Fibroblast of peridontal ligament (primary cell): ENCODE results near the gene CARMIL3.

Experiments
- DNase-seq: peaks from one replicate; pipeline ENCODE4 v3.0.0-alpha.2; 2010; ENCODE audit errors: extremely low read depth

Gene CARMIL3

DNA sequence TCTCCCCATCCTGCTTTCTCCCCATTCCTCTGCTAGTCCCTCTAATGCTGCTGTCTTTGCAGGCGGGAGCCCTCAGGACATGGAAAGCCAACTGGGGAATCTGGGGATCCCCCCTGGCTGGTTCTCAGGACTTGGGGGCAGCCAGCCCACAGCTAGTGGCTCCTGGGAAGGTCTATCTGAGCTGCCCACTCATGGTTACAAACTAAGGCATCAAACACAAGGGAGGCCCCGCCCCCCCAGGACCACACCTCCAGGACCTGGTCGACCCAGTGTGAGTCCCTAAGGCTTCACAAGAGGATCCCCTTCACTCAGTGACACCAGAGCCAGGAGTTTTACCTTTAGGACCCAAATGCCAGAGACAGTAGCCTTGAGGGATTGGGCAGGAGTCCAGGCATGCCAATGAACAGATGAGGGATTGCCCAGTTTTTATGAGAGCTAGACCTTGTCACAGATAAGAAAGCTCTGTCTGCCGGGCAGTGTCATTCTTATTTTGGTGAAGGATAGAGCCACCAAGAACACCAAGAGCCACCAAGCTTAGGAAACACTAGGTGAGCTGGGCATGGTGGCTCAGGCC, 11.5 kb downstream of the CARMIL3 start:
- no peak for DNase-seq

DNA sequence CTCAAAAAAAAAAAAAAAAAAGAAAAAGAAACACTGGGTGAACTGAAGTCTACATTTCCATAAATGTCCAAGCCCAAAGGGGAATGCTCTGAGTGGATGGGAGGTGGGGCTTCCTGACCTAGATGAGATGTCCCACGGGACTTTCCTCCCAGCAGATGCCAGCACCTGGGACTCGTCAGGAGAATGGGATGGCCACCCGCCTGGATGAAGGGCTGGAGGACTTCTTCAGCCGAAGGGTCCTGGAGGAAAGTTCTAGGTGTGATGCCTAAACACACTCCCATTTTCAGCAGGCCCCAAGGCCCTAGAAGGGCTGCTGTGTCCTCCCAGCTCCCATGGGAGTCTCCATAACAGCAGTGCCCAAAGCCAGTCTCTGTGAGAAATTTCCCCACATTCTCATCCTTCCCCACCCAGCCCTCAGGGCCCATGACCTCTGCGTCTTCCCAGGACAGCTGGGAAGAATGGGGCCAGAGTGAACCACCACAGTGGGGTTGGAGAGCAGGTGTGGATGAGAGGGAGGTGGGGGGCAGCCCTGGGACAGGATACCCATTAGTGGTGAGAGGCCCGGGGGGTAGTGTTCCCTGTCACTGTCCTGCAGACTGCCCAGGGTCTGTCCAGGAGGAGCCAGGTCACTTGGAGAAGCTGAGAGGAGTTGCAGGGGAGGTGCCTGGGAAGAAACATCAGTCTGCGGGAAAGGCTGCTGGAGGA, 12.4 kb downstream of the CARMIL3 start:
- DNase-seq: no peak

DNA sequence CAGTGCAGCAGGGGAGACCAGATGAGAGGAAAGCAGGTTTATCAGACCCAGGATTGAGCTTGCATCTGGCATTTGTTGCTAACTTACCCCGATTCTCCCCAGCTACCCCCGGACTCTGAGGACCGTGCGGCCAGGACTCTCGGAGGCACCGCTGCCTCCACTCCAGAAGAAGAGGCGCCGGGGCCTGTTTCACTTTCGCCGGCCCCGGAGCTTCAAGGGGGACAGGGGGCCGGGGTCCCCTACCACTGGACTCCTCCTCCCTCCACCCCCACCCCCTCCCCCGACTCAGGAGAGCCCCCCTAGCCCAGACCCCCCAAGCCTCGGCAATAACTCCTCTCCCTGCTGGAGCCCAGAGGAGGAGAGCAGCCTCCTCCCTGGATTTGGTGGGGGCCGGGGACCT, 13.0 kb downstream of the CARMIL3 start:
- no peak for DNase-seq

DNA sequence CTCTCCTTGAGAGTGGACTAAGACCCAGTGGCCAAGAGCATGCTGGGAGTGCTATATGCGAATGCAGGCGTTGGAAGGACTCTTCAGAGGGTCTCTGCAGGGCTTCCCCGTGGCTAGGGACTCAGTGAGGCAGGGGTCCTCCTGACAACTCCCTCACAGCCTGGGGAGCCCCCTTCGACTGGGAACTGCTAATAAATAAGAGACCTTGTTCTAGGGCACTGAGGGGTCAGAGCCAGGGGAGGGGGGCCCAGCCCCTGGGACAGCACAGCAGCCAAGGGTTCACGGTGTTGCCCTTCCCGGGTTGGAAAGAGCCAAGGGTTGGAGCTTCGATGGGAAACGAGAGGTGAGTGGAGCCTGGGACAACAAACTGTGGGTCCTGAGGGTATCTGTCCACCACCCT, 13.6 kb downstream of the CARMIL3 start:
- no peak for DNase-seq

DNA sequence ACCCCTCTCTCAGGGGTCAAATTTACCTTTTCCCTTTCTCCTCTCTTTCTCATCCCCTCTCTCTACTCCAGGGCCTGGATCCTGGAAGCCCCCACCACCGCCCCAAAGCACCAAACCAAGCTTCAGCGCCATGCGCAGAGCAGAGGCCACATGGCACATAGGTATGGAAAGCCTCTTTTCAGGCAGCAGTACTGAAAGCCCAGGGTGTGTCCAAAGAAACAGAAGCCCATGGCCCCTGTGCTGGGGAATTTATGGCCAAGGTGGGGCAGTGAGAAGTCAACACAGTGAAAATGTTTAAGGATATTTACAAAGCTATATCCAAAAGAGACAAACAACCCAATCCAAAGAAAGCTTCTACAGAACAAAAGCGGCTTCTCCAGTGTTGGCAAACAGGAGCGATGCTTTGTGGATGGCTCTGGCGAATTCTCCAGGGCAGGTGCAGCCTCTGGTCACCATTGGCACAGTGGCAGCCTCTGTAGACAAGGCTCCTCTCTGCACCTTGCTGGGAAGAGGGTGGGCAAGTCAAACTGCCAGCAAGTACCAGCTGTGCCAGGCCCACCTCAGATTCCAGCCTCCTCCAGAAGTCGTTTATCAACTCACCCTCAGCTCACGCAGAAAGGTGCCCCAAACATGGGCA, 14.8 kb downstream of the CARMIL3 start:
- no peak for DNase-seq

DNA sequence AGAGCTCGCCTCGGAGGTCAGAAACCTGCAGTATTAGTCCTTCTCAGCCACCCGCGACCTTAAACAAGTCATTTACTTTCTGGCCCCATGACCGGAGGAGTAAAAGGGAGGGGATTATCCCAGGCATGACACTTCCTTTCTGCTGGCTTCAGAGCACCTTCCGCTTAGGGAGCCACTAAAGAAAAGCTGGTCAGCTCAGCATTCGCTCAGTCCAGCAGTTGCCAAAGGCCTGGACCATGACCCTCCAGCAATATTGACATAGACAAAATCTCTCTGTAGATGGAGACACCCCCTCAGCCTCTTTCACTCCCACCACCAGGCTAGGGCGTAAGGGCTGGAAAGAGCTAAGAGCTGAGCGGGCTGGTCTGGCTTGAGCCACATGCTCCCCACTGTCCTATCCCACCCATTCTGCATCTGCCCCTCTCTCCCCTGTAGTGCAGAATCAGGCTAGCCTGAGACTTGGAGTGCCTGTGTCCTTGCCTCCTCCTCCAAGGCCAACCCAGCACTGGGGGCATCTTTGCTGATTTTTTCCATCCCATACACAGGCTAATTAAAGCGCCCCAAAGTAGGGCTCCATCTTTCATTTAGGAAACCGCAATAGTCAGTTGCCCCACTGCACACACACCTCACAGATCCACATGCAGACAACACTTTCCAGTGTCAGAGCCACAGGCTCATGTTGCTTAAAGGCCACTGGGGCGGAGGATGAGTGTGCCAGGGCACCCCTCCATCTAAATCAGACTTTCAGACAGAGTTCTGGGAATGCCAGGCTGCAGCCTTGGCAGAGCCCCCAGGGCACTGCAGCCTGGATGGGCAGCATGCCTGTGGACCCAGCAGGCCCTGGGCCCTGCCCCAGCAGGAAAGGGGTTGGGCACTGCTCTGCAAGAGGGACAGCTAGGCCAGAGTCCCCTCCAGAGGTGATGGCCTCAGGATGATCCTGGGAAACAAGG, 15.6 kb downstream of the CARMIL3 start:
- DNase-seq: no peak

DNA sequence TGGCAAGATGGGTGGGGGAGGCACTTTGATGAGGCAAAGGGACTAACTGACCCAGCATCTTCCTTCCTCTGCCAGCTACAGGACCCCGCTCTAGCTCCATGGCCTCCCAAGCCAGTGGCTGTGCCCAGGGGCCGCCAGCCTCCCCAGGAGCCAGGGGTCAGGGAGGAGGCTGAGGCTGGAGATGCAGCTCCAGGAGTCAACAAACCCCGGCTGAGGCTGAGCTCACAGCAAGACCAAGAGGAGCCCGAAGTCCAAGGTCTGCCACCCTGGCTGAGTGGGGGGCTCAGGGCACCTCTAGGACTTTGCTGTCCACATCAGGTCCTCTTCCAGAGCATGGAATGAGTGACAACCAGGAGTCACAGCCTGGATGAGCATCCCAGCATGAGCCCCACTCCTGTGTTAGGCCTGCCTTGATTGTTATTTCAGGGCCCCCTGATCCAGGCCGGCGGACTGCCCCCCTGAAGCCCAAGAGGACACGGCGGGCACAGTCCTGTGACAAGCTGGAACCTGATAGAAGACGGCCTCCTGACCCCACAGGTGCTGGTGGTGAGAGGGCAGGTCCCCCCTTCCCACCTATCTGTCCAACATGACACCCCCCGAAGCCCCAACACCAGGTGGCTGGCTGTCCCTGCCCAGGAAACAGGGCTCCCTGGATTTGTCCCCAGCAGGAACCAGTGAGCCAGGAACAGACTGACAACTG, 17.1 kb downstream of the CARMIL3 start:
- DNase-seq: no peak

DNA sequence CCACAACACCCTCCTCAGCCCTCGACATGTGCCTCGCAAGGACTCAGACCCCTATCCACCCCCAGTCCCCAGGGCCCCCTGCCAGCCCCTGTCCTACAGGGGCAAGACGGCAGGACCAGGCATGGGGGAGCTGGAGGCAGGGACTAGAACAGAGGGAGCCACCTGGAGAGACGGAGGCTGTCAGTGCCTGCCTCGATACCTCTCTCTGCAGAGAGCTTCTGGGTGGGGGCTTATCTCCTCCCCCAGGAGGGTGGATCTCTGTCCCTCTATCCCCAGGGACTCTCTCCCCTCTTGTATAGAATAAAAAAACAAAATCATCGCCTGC, 17.6 kb downstream of the CARMIL3 start:
- no peak for DNase-seq

DNA sequence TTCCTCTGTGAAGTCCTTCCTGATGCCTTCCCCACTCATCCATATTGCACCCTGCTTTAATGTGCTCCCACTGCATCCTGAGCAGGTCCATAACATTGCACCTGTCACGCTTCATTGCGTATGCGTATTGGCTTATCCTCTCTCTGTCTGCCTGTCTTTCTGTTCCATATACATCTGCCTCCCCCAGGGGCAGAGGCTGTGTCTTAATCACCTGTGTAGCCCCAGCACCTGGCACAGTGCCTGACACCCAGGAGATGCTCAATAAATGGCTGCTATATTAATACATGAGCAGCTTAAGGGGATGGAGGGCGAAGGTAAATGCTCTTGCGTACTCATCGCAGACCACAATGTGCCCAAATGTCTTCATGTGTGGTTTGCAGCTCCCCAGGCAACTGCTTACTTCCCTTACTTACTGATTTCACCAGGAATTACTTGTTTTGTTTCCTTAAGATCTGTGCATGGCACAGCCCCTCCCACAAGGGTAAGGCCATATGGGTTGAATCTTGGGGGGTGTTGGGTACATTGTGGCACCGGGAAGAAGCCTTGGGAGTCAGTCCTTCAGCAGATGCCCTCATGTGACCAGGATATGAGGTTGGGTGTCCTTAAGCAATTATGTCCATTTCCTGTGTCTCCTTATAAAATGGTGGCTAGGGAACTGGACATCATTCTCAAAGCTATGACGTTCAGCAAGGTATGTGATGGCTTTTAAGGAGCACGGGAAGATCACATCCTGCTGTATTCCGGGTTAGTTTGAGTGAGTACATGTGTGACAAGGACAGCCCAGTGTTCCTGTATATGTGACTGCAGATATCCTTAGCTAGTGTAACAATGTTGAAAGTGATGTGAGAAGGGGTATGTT, 18.7 kb downstream of the CARMIL3 start:
- DNase-seq: no peak

DNA sequence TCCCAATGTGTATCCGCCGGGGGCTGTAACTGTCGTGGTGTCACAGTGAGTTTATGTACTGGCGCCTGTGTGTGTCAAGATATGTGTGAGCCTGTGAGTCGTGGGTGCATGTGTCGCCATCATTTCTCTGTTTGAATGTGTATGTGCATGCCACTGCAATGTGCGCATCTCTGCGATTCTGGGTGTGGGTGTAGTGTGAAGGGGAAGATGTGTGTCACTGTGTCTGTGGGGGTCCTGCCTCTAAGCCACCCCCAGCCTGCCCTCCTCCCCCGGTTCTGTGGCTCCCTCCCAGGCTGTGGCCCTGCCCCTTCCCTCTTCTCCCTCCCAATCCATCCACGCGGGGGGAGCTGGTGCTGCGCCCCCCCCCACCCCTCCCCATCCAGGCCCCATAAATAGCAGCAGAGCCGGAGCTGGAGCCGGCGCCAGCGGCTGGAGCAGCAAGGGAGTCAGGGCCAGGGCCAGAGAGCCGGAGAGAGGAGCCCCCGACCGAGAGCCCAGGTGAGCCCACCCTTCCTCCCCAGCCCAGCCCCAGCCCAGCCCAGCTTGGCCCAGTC, 19.4 kb downstream of the CARMIL3 start, which contains the start of gene CPNE6:
Gene CPNE6, plus strand, starts transcription at position 419 of the 554 bp plus-strand sequence. CDS start 1,375 bp downstream, outside the sequence.
- DNase-seq: no peak

DNA sequence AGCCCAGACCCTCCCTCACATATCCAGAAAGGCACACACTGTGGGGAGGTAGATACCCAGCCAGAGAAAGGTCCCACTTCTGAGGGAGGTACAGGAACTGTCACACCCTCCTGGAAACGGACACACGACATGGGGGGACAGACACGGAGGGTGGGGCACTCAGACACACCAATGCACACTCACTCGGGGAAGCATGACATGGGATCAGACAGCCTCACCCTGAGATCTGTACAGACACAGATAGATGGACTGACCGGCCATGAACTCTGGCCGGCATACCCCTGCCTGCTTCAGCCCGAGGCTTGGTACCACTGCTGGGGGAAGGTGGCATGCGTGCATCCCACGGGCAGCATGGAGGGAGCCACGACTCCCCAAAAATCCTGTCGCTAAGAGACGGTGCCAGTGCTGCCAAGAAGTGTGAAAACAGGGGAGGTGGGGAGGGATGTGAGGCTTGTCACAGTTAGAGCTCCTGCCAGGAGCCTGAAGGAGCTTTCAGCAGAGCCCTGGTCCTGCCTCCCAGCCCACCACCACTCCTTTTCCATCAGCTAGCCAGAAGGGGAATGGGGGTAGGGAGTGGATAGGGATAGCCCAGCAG, 20.1 kb downstream of the CARMIL3 start:
- DNase-seq: no peak

DNA sequence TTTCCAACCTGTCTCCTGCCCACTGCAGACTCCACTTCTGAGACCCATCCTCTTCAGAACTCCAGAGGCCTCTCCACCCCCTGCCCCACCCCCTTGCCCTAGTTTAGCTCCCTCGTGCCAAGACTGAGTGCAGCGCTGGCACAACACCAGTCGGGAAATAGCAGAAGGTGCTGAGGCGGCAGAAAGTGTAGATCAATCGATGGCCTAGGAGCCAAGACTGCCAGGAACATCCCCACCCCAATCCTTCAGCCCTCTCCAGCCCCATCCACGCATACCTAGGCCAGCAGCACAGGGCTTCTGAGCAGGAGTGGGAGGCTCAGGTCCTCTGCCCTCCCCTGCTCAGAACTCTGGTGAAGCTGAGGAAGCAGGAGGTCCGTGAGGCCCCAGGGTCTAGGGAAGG, 20.6 kb downstream of the CARMIL3 start:
- DNase-seq: no peak

DNA sequence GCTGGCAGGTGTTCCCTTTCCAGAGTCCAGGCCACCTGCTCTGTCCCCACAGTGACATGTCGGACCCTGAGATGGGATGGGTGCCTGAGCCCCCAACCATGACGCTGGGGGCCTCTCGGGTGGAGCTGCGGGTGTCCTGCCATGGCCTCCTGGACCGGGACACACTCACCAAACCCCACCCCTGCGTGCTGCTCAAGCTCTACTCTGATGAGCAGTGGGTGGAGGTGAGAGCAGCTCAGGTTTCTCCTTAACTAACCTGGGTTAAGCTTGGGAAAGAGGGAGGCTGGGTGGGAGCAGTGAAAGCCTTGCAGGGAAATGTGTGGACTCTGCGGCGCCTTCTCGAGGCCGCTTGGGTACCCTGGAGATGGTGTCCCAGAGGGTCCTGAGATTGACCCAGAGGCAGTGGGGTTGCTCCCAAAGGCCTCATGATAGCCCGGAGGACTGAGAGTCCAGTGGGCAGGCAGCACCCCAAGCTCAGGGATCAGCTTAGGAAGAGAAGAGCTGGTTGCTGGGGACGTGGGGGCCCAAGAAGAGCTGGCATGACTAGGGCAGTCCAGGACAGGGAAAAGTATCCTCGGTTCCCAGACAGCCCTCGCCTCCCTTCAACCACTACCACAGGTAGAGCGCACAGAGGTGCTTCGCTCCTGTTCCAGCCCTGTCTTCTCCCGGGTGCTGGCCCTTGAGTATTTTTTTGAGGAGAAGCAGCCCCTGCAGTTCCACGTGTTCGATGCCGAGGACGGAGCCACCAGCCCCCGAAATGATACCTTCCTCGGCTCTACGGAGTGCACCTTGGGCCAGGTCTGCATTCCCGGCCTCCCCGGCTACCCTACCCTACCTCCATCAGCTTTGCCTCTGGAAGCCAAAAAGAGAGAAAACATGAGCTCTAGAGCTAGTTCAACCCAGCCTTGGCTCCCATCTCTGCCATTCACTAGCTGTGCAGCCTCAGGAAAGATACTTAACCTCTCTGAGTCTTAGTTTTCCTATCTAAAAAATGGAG, 21.4 kb downstream of the CARMIL3 start:
- DNase-seq: no peak

DNA sequence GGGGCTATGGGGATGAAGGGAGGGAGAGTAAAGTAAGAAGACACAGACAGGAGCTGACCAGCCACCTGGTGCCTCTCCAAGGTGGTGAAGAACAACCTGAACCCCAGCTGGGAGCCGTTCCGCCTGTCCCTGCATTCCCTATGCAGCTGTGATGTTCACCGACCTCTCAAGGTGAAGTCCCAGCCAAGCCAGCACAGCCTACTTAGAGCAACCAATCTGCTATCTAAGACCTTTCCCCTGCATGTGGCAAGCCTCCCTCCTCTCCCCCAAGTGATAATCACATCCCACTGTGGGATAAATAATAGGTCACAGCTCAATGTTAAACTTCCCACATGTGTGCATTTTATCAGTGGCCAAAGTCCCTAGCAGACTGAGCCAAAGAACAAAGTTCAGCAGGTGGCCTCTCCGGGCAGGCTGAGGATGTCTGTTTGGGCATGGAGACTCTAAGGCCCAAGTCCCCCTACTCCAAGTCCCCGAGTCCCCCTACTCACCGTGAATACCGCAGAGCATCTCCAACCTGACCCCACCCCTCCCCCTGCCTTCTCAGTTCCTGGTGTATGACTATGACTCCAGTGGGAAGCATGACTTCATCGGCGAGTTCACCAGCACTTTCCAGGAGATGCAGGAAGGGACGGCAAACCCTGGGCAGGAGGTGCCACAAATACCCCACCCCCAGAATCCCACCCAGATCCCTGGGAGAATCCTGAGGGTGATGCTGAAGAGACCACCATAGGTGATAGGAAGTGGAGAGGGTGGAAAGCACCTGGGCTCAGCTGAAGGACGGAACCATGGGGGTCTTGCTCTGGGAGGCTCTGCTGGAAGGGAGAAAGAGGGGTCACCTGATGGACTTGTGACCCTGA, 23.0 kb downstream of the CARMIL3 start:
- DNase-seq: no peak

DNA sequence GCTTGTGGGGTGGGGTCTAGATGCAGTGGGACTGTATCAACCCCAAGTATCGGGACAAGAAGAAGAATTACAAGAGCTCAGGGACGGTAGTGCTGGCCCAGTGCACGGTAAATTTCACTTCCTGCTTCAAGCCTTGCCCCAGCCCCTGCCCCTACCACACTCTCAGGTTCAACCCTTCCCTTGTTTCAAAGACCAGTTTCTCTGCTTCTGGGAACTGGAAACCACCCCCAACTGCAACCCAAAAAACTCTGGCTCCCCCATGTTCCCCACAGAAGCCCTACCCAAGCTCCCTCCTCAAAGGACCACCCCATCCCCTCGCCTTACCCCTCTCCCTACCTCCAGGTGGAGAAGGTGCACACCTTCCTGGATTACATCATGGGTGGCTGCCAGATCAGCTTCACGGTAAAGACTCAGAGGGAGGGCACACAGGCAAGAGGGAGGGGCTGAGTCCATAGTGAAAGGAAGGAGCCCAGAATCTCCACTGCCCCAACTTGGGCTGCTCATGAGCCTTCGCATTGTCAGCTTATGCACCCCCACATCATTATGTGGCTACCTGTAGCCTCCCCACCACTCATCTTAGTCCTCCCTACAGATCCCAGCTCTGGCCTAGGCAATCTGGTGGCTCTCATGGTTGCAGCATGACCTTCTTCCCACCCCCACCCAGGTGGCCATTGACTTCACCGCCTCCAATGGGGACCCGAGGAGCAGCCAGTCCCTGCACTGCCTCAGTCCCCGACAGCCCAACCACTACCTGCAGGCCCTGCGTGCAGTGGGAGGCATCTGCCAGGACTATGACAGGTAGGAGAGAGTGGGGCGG, 23.9 kb downstream of the CARMIL3 start:
- no peak for DNase-seq

DNA sequence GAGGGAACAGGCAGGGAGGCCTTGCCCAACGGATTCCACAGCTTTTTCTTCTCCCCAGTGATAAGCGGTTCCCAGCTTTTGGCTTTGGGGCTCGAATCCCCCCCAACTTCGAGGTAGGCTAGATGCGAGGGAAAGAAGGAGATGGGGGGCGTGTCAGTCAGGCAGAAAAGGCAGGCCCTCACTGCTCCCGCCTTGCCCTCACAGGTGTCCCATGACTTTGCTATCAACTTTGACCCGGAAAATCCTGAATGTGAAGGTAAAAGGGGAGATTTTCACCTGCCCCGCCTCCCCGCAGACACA, 24.4 kb downstream of the CARMIL3 start:
- DNase-seq: no peak

DNA sequence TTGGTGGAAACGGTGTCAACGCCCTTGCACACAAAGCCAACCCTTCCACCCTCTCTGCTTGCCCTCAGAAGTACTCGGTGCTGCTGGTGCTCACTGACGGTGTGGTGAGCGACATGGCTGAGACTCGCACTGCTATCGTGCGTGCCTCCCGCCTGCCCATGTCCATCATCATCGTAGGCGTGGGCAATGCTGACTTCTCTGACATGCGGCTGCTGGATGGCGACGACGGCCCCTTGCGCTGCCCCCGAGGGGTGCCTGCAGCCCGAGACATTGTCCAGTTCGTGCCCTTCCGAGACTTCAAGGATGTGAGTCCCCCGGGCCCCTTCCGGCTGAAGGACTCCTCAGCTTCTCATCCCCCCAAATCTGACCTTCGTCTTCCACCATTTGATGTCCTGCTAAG, 25.3 kb downstream of the CARMIL3 start:
- DNase-seq: no peak
